Brain pericyte (primary cell): Measurements from ENCODE around the gene TRIM38.
"Not testable (repeated sequence)": the region's sequence is repeated elsewhere in the genome, so short reads cannot be mapped to it uniquely, and the experiment has no call there.

Source experiments
- DNase-seq: peaks from one replicate; pipeline ENCODE4 v3.0.0-alpha.2; 2012; ENCODE audit warnings: low read depth, low spot score

TRIM38 gene

DNA sequence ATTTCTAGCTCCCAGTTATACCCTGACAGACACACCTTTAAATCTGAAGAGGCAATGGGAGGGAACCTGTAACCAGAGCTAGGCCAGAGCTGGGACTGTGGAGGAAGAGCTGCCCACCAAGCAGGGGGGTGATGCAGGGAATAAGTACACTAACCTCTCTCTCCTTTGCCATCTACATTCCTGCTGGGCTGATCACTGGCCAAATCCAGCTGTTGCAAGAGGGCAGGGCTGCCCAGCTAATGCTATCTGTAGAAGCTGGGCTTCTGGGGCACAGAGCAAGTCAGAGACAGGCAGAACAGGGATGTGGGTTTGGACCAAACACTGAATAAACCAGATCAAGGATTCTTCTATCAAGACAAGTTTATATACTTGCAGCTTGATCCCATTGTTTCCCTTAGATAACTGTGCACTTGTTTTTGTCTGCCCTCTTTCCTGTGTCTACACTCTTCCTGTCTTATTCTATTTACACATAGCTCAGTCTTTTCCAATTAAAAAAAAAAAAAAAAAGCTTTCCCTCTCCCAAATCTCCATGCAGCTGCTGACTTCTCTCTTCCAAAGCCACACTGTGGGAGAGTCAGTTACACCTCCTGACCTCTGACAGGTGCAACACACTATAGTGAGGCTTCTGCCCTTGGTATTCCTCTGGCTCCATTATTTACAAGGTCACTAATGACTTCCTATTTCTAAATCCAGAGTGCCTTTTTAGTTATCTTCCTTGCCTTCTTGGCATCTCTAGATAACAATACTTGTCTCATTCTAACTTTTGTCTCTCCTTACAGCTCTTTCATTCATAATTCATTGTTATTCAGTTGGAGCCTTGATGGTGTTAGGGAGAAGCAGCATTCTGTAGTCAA is 43.7 kb downstream of the TRIM38 start:
- no peak for DNase-seq

- not testable (repeated sequence) for DNase-seq
Observed at GRCh38 chr6:26006940-26007305, 44.3 kb downstream of the TRIM38 start.

DNA sequence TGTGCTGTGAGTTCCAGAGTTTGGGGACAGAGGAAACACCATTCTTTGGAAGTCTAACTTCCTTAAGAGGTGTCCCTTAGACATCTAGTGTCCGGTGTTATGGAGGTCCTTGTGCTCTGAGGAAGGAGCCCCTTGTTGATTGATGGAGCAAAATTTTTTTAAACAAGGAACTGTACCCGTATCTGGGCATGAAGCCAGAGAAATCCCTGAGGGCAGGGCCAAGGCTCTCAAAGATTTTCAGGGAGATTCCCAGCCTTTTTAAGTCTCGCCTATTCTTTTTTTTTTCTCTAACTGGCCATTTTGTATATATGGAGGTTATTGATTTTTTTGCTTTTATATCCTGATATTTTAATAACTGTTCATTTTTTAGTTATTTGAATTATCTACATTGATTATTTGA is 45.9 kb downstream of the TRIM38 start:
- no peak for DNase-seq

- no peak for DNase-seq
Observed at GRCh38 chr6:26009817-26010216, 47.2 kb downstream of the TRIM38 start.

- DNase-seq = no peak
Observed at GRCh38 chr6:26012061-26012460, 49.5 kb downstream of the TRIM38 start.

DNA sequence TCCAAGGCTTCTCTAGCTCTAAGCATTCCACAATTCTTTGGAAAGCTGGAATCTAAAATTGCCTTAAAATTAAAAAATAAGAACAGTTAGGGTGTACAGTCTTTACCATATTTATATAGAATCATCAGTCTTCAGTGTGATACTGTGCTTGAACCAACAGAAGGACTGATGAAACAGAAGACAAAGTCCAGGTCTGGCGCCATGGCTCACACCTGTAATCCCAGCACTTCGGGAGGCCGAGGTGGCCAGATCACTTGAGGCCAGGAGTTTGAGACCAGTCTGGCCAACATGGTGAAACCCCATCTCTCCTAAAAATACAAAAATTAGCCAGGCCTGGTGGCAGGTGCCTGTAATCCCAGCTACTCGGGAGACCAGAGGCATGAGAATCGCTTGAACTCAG is 51.8 kb downstream of the TRIM38 start:
- DNase-seq = not testable (repeated sequence)

DNA sequence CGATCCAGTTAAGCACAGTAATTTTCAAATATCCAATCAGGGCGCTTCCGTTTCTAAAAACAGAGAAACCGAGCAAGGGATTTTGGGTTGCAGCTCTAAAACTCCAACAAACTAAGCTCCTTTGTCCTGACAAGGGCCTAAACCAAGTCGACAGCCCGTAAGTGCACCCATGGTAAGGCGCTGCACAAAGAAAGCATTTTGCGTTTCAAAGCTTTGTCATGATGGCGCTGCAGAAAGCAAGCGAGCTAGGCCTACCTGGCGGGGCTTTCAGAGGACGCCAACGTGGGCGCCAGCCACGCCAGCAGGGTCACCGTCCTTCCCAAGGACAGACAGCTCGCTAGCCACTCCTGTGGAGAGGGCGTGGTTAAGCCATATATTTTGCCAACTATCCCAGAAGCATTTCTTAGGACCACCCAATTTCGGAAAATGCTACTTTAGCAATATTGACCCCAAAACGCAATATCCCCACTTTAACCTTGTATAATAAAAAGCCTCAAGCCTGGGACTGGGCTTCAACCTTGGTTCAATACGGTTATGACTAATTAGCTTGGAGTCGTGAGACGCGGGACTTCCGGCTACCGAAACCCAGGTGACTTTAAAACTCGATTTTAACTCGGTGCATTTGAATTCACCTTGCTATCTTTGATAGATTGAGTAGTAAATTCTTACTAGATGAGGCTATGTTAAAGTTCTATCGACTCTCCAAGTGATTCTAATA is 53.8 kb downstream of the TRIM38 start:
- no peak for DNase-seq

DNA sequence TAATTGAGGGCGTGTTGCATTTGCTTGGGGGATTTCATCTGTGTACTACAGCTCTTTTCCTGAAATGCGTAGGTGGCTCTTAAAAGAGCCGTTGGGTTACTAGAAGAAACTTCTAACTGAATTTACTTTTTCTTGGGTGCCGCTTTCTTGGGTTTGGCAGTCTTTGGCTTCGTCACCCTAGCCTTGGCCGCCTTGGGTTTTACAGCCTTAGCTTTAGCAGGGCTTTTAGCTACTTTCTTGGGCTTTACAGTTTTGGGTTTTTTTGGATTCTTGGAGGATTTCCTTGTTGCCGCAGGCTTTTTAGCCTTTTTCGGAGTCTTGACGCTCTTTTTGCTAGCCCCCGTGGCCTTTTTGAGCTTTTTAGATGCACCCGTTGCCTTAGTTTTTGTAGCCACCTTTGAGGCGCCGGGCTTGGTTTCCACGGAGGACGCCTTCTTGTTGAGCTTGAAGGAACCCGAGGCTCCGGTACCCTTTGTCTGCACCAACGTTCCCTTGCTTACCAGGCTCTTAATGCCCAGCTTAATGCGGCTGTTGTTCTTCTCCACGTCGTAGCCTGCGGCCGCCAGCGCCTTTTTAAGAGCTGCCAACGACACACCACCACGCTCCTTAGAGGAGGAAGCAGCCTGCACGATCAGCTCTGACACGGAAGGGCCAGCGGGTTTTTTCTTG is 54.5 kb downstream of the TRIM38 start:
- no peak for DNase-seq

DNA sequence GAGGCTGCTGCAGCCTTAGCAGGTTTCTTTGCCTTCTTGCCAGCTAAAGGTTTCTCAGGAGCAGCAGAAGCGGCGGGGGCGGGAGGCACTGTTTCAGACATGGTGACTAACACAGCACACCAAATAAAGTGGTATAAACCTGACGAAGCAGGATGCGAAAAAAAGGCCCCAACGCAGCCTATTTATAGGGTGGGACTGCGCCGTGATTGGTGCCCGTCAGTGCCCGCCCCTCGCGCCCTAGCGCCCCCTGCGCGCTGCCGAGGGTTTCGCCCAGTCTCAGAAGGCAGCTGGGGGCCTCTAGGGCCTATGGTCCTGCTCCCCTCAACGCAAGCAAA is 55.0 kb downstream of the TRIM38 start:
- no peak for DNase-seq

DNA sequence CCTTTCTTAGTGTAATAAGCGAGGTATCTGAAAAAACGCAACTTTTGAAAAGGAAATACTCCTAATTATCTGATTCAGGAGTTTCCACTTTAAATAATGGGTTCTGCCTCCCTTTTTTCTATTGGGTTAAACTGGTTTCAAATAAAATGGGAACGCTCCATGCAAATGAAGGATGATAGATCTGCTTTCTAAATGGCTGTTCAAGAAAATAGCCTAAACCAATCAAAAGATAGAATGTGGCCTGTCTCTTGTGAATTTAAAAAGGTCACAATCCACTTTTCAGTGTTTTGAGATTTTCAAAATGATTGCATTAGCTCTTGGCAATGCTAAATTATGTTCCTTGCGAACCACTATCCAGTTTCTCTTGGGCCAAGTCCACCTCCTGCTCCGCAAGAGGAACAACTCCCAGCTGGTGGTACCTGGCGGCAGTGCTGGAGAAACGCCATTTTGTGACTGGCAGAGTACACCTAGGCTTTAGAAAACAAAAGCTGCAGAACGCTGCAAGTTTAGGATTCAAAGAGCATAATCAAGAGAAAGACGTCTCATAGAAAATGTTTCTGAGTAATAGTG is 56.7 kb downstream of the TRIM38 start:
- no peak for DNase-seq

- DNase-seq = no peak
Observed at GRCh38 chr6:26019967-26020328, 57.3 kb downstream of the TRIM38 start.

DNA sequence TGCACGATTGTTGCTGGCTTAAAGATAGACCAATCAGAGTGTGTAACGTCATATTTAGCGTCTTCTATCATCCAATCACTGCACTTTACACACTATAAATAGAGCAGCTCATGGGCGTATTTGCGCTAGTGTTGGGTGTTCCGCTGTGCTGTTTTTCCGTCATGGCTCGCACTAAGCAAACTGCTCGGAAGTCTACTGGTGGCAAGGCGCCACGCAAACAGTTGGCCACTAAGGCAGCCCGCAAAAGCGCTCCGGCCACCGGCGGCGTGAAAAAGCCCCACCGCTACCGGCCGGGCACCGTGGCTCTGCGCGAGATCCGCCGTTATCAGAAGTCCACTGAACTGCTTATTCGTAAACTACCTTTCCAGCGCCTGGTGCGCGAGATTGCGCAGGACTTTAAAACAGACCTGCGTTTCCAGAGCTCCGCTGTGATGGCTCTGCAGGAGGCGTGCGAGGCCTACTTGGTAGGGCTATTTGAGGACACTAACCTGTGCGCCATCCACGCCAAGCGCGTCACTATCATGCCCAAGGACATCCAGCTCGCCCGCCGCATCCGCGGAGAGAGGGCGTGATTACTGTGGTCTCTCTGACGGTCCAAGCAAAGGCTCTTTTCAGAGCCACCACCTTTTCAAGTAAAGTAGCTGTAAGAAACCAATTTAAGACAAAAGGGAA is 57.9 kb downstream of the TRIM38 start:
- DNase-seq = peak; percentile 78

DNA sequence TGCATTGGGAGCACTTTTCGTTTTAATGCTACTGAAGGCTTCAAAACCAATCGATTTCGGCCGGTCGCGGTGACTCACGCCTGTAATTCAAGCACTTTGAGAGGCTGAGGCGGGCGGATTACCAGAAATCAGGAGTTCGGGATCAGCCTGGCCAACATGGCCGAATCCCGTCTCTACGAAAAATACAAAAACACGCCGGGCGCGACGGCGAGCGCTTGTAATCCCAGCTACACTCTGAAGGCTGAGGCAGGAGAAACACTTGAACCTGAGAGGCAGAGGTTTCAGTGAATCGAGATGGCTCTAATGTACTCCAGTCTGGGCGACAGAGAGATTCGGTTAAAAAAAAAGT is 58.4 kb downstream of the TRIM38 start:
- no peak for DNase-seq

GRCh38 chr6:26021350-26022131 is 58.9 kb downstream of the TRIM38 start:
- peak; percentile 72 for DNase-seq

- DNase-seq = peak; percentile 58
Observed at GRCh38 chr6:26022132-26022472, 59.5 kb downstream of the TRIM38 start.

- DNase-seq = no peak
Observed at GRCh38 chr6:26022737-26023136, 60.1 kb downstream of the TRIM38 start.

DNA sequence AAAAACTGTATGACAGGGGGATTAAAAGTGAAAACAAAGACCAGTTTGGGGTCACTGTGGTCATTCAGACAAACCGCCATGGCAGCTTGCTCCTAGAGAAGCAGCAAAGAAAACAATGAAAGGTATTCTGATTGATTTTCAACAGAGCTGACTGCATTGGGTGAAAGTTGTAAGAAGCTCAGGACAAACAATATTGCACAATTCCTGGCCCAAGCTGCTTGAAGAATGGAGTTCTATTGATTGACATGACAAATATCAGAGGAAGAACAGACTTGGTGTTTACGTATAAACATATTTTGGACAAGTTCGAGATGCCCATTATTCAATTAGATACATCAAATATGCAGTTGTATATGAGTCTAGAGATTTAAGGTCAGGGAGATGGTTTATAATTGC is 62.0 kb downstream of the TRIM38 start:
- DNase-seq = no peak

GRCh38 chr6:26025047-26025893 is 62.7 kb downstream of the TRIM38 start:
- no peak for DNase-seq

DNA sequence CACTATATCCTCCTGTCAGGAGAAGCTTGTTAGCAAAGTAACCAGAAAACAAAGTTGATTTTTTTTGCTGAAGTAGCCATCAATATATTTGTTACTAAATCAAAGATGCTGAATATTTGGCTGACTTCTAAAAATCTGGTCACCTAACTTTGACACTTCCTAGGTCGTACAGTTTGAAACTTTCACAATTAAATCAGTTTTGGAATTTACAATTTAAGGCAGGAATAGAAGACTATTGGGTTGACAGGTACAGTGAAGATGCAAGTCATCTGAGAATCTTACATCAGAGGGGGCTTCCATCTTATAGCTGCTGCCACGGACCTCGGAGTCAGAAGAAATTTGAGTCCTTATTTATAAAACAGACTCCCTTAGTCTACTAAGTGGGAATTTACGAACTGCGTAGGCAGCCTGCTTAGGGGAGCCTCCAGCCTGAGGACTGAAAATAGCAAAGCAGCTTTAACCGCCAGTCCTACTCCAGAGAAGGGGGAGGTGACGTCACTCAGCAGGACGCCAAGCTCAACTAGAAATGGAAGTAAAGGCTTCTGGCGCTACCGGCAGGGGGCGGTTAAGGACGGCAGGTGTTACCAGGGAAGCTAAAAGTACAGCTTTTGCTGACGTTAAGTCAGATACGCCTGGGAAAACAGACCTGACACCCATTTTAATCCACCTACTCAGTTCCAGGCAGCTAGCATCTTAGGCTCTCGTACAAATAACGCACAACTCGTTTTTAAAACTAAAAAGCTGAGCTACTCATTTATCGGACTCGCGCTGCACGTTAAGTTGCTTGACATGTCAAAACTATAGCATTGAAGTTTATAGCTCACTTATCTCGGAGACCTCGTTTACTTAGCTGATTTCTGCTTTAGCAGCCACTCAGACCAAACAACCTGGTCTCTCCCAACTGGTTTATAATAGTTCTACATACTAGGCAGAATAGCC is 63.6 kb downstream of the TRIM38 start:
- DNase-seq = peak; percentile 79
